Inflammatory macrophage (primary cell): ENCODE results near the gene EMX1.

Experiments used
- DNase-seq, 2 donors: peaks; one replicate each; pipeline ENCODE4 v3.0.0-alpha.2; 2020 to 2022
- total RNA-seq, 18 experiments: gene quantifications; one replicate each; lab custom pipeline; 2026; ENCODE audit warnings: mixed read lengths in 6 of 18, inconsistent platforms in 2 of 18; lab: John Stamatoyannopoulos, UW

EMX1 gene
- total RNA-seq: 0 to 0.13 (median 0.04) reads per million in 18 experiments

DNA sequence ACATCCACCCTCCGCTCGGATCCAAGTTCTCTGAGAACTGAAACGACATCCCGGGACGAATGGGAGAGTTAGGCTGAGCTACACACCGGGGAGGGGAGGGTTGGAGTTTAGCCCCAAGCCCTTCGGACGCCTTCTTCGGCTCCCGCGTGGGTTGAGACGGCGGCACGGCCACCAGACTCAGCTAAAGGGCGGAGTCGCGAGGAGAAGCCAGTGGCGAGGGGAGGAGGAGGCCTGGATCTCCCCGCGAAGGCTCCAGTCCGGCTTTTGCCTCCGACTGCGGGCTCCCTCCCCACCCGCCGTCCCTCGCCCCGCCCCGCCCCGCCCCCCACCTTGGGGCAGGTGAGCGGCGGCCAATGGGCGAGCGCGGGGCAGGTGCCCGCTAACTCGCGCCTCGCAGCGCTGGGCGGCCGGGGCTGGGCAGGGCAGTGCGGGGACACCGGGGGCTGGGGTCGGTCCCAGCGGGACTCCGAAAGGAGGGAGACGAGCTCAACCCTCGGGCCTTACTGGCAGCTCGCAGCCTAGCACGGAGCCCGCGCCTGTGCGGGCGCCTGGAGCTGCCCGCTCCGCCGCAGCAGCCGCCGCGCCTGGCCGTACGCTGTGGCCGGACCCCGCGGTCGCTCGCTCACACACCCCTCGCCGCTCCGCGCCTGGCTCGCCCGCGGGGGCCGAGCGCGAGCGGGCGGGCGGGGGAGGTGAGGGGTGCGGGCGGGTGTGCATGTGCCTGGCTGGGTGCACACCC, at the start of gene EMX1:
Gene EMX1, plus strand, starts transcription at position 382 of the 739 bp plus-strand sequence. Its CDS starts 334 bp downstream, at position 716.
- DNase-seq: peak in 1 of 2 donors; percentile 25

DNA sequence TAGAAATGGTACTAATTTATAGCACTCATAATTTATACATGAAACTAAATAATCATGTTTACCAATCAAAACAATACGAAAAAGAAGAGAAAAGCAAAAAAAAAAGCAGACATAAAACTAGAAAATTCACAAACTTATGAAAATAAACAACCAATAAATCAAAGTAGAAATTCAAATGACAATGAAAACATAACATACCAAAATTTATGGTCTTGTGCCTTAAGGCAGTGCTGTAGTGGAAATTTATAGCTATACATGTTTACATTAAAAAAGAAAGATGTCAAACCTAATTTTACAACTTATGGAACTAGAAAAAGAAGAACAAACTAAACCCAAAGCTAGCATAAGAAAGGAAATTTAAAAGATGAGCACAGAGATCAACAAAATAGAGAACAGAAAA, 46.3 kb upstream of the EMX1 start:
- DNase-seq: no peak

DNA sequence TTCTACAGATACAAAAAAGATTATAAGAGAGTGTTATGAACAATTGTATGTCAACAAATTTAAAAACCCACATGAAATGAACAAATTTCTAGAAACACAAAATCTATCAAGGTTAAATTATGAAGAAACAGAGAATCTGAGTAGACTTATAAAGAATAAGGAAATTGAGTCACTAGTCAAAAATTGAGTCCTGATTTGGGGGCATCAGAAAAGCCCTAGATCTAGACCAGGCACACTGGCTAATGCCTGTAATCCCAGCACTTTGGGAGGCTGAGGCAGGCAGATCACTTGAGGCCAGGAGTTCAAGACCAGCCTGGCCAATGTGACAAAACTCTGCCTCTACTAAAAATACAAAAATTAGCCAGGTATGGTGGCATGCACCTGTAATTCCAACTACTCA, 45.4 kb upstream of the EMX1 start:
- DNase-seq: no peak

- peak; percentile 22 to 50 for DNase-seq
These were observed 33.9 kb upstream of the EMX1 start for GRCh38 chr2:72883356-72883962.

DNA sequence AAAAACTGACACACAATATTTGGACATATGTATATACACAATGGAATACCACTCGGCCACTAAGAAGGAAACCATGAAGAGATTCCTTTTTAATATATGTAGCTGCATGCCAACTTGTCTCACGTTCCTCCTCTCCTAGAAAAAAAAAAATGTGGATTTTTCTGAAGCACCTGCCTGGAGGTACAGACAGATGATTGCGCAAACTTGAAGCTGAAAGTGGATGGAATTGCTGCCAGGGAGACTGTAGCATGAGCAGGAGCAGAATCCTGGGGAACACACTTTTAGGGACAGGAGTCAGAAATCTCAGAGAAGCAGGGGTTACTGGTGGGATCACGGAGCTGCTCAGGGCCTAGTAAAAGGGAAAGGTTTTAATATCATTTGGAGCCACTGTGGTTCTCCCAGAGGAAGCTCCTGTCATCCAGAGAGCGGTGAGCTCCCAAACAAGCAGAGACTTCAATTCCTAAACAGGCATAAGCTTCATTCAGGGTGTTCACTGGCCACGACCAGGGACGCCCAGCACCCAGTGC, 30.8 kb upstream of the EMX1 start:
- no peak for DNase-seq

DNA sequence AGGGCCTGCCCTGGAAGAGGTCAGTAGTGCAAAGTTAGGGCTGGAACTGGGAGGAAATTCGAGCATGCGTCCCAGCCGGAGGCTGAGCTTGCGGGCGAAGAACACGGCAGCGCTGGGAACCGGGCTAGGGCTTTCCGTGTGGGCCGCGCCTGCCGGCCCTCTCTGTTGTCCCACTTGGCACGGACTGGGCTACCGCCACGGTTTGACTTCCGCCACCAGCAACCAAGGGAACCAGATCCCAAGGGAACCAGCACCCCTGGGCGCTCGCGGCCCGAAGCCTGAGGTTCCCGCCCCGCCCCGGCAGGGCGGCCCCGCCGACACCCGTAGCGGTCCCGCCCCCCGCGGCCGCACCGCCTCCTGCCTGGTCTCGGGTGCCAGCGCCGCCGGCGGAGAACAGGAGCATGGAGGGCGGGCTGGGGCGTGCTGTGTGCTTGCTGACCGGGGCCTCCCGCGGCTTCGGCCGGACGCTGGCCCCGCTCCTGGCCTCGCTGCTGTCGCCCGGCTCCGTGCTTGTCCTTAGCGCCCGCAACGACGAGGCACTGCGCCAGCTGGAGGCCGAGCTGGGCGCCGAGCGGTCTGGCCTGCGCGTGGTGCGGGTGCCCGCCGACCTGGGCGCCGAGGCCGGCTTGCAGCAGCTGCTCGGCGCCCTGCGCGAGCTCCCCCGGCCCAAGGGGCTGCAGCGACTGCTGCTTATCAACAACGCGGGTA, 30.1 kb upstream of the EMX1 start, which contains the start of gene SPR:
Gene SPR, plus strand, starts transcription at position 377 of the 708 bp plus-strand sequence. Its CDS starts 25 bp downstream, at position 402.
- DNase-seq: peak; percentile 61 to 83

- DNase-seq: peak; percentile 69 to 72
These were observed 29.4 kb upstream of the EMX1 start for GRCh38 chr2:72887740-72888437.

DNA sequence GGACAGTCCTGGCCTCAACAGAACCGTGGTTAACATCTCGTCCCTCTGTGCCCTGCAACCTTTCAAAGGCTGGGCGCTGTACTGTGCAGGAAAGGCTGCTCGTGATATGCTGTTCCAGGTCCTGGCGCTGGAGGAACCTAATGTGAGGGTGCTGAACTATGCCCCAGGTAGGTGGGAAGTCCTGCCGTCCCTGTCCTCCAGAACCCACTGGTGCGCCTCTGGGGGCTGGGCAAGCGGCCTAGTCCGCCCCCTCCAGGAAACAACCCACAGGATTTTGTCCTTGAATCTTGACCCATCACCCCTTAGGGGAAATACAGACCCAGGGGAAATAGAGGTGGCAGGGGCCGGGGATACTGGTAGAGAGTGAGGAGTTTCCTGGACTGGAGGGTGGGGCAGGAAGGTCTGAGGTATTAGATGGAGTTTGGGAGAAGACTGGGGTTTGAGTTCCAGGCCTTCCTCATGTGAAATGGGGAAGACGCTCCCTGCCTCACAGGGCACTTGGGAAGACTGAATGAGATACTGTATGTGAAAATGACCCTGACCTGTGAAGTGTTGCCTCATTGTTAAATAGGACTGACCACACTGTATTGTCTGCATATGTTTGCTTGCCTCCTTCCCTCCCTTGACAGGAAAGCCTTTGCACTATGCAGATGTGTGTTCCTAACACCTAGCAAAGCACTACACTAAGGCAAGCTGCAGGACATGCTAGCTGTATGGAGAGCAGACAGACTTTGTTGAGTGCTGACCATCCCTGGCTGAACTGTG, 28.7 kb upstream of the EMX1 start:
- DNase-seq: no peak

DNA sequence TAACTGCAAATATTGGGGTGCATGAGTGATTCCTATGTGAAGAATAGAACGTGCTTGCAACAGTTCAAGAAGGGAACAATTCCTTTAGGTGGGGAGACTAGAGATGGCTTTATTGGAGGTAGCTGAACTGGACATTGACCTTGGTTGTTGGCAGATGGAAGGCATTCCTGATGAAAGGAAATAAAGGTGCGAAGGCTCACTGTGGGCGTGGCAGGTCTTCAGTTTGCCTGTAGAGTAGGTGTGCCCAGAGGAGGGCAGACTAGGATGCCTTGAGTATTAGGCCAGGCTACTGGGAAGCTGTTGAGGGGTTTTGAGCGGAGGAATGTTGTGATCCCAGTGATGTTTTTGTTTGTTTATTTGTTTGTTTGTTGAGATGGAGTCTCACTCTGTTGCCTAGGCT, 27.3 kb upstream of the EMX1 start:
- DNase-seq: no peak

DNA sequence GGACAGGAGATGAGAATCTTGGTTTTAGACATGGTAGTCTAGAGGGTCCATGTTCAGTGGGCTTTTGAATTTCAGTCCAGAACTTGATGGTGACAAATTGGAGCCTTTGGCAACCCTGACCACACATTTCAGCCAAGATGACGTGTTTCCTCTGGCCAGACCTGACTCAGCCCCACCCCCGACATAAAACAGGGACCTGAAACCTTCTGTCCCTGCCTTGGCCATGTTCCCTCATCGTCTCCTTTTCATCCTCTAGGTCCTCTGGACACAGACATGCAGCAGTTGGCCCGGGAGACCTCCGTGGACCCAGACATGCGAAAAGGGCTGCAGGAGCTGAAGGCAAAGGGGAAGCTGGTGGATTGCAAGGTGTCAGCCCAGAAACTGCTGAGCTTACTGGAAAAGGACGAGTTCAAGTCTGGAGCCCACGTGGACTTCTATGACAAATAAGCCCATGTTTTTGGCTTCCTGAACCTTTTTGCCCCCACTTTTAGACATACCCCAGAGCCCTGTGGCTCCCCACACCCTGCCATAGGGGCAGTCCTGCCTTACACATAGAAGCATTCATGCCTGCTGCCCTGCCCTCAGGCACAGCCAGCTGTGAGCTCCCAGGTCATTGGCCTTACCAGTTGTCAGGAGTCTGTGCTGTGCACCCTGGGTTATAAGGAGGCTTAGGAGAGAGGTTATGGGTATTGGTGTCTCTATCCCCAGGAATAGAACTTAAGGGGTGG, 26.1 kb upstream of the EMX1 start:
- peak; percentile 73 to 85 for DNase-seq

- peak; percentile 65 to 78 for DNase-seq
These were observed 24.7 kb upstream of the EMX1 start for GRCh38 chr2:72892506-72893173.

GRCh38 chr2:72893594-72894319, 23.6 kb upstream of the EMX1 start:
- DNase-seq: peak; percentile 60 to 70

- DNase-seq: no peak
These were observed 22.8 kb upstream of the EMX1 start for GRCh38 chr2:72894514-72894913.

- no peak for DNase-seq
These were observed 22.2 kb upstream of the EMX1 start for GRCh38 chr2:72895154-72895553.

DNA sequence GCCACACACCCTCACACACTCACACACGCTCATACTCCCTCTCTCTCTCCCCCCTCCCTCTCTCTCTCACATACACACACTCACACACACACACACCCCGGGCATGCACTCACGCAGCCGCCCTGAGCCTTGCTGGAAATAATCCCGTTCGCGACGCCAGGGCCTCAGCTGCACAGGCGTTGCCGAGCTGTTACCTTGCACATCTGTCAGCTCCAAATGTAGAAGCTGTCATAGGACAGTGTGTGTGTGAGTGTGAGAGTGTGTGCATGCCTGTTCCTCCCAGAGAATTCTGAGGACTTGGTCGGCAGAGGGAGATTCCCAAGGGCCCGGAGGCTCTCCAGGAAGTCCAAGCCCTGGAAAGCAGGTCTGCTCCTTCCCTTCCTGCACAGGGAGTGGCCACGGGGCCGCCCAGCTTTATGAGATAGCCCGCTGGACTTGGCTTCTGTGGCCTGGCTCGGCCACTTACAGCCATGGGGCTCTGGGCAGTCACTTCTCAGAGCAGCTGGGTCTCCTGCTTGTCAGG, 21.5 kb upstream of the EMX1 start:
- DNase-seq: no peak

DNA sequence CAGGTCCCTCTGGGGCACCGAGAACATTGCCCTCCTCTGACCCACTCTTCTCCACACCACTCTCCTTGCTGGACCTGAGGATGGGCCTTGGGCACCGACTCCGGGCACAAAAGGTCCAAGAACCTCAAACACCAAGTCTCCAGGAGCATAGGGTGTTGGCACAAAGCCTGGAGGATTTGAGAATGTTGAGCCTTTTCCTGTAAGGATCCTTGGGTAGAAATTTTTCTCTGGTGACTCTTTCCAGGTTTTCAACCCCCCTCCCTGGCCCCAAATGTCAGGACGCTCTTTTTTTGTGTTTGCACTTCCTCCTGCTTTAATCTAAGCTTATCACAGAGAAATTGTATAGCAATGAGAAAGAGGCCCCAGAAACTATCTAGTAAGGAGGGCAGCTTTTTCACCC, 20.9 kb upstream of the EMX1 start:
- DNase-seq: no peak

DNA sequence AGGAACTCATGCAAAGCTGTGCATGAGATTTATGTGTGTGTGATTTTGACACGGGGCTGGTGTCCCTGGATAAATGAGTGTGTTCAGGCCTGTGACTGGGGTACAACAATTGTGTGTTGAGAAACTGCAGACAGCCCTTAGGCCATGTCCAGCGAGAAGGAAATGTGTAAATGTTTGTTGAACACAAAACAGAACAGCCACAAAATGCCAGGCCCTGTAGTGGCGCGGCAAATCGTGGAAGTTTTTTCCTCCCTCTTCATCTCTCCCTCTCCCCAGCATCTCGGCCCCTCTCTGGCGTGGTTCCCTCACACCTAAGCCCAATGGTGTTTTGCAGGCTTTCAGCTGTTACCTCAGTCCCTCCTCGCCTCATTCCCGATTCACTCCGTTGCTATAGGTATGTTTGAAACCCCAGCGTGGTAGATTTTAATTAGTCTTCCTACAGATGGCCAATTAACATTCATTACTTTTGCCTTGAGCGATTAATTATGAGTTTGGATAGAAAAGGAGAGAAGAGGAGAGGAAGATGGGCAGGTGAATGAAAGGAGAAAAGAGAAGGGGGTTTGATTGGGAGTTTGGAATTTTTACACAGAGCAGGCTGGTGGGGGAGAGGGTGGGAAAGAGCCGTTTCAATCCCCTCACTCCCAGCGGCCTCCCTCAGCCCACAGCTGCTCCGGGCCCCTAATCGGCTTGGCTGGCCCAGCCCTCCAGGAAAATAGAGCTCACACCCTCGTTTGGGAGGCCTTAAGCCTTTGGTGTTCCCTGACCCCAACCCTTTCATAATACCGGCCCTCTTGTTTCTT, 19.3 kb upstream of the EMX1 start:
- no peak for DNase-seq

- no peak for DNase-seq
These were observed 18.8 kb upstream of the EMX1 start for GRCh38 chr2:72898585-72898906.
